Fibroblast of lung (primary cell): ENCODE data around the gene KIF1B. TPM values are rescaled to one million over a fixed set of nuclear protein-coding genes. Genes with fewer than 3 reads are reported as not detected.
"Not testable (repeated sequence)": the region's sequence is repeated elsewhere in the genome, so short reads cannot be mapped to it uniquely, and the experiment has no call there.

Experiments used
- DNase-seq, 2 donors: peaks; one replicate each; pipeline versions ENCODE4 v3.0.0 to v3.0.0-alpha.2; 2010; ENCODE audit warnings: low read depth in 2 of 2
- H2AFZ ChIP-seq: 2 replicates; pipeline ENCODE4 v1.5.1; 2012; ENCODE audit warnings: low read length, control low read depth, inconsistent platforms
- H3K27ac ChIP-seq: 2 replicates; pipeline ENCODE4 v1.5.1; 2011; ENCODE audit warnings: low read length, control low read depth; ENCODE audit not compliant: insufficient read depth
- H3K27me3 ChIP-seq: 2 replicates; pipeline ENCODE4 v1.5.1; 2011; ENCODE audit warnings: mild to moderate bottlenecking, low read length; ENCODE audit not compliant: control insufficient read depth, insufficient read depth
- H3K36me3 ChIP-seq: 2 replicates; pipeline ENCODE4 v1.5.1; 2011; ENCODE audit warnings: low read length; ENCODE audit not compliant: control insufficient read depth, insufficient read depth
- H3K4me1 ChIP-seq: 2 replicates; pipeline ENCODE4 v1.5.1; 2011; ENCODE audit warnings: low read length; ENCODE audit not compliant: control insufficient read depth, insufficient read depth; ENCODE audit errors: extremely low read depth
- H3K4me2 ChIP-seq: 2 replicates; pipeline ENCODE4 v1.5.1; 2011; ENCODE audit warnings: low read length, control low read depth; ENCODE audit not compliant: insufficient read depth; ENCODE audit errors: extremely low read depth
- H3K4me3 ChIP-seq, 4 experiments: fragments of 200-600 bp in 1 of 4; sonication (generic) in 1 of 4; replicated peaks in 1 of 4; 2 replicates each; pipeline ENCODE4 v1.5.1; 2011 to 2016; ENCODE audit warnings: low read length in 4 of 4, low read depth in 3 of 4, mild to moderate bottlenecking in 3 of 4, control low read depth in 2 of 4, inconsistent platforms in 1 of 4, mixed read lengths in 1 of 4; ENCODE audit not compliant: insufficient read depth in 1 of 4; ENCODE audit errors: control extremely low read depth in 1 of 4
- H3K79me2 ChIP-seq: 2 replicates; pipeline ENCODE4 v1.5.1; 2012; ENCODE audit warnings: mild to moderate bottlenecking, low read length, inconsistent platforms; ENCODE audit not compliant: control insufficient read depth, insufficient read depth
- H3K9ac ChIP-seq: 2 replicates; pipeline ENCODE4 v1.5.1; 2011; ENCODE audit warnings: mild to moderate bottlenecking, low read length, control low read depth; ENCODE audit not compliant: insufficient read depth
- H3K9me3 ChIP-seq: 2 replicates; pipeline ENCODE4 v1.5.1; 2012; ENCODE audit warnings: low read depth, low read length; ENCODE audit not compliant: control insufficient read depth, insufficient read depth
- H4K20me1 ChIP-seq: 2 replicates; pipeline ENCODE4 v1.5.1; 2011; ENCODE audit warnings: low read length; ENCODE audit not compliant: control insufficient read depth, insufficient read depth; ENCODE audit errors: extremely low read depth
- CTCF ChIP-seq, 2 donors: IDR thresholded peaks in 1 of 2; conservative IDR thresholded peaks in 1 of 2; 1 replicate in 1 of 2; 2 replicates in 1 of 2; pipeline ENCODE4 v1.5.1; 2011 to 2012; ENCODE audit warnings: low read length in 2 of 2, control low read depth in 1 of 2, inconsistent platforms in 1 of 2, low read depth in 1 of 2, mild to moderate bottlenecking in 1 of 2
- EZH2 ChIP-seq: IDR thresholded peaks from 2 replicates; pipeline ENCODE4 v1.5.1; 2012; ENCODE audit warnings: low read length, control low read depth, mild to moderate bottlenecking; ENCODE audit errors: missing control alignments
- polyA plus RNA-seq, 2 donors: library from polyadenylated mRNA; depleted of rRNA in 1 of 2; stranded (reverse) in 1 of 2; unstranded in 1 of 2; fragments of >200 nt; gene quantifications; 2 replicates each; pipeline ENCODE4 v1.2.1, GENCODE V29; 2011 to 2012; ENCODE audit warnings: missing spikeins in 1 of 2
- total RNA-seq: library from RNA; depleted of rRNA; stranded (reverse); fragments of >200 nt; gene quantifications from 2 replicates; pipeline ENCODE4 v1.2.1, GENCODE V29; 2014

The KIF1B gene
- total and polyA plus RNA-seq, 2 donors (not counting 1 experiment from before 2014, with no cell fraction given): 23.6 to 34.3 TPM

- H3K36me3 ChIP-seq: peaks cover 23% of the 10 kb centered on the region
- no peaks in the 10 kb centered on the region for H3K4me1 ChIP-seq
- H4K20me1 ChIP-seq: no peaks in the 10 kb centered on the region
- DNase-seq: peak; percentile 66 to 75
- no peak overlapping the region for H3K9ac ChIP-seq
- H3K4me3 ChIP-seq: no peak overlapping the region
- no peak overlapping the region for H3K4me2 ChIP-seq
- no peak overlapping the region for H2AFZ ChIP-seq
- TF ChIP-seq EZH2: no peak
- TF ChIP-seq CTCF (conservative IDR thresholded peaks at IDR 0.05 in 1 of 2, IDR thresholded peaks at IDR 0.05 in 1 of 2; ENCODE audit: low read depth in 1 of 2, low read length in 2 of 2): no peak
- H3K9me3 ChIP-seq: no peaks in the 10 kb centered on the region
- no peaks in the 10 kb centered on the region for H3K79me2 ChIP-seq
- H3K27ac ChIP-seq: peak overlapping the region; percentile 22
- H3K27me3 ChIP-seq: no peaks in the 10 kb centered on the region
Observed at GRCh38 chr1:10415211-10415930, 205.0 kb downstream of the KIF1B start.

- not testable (repeated sequence) for H3K79me2 ChIP-seq, H3K4me2 ChIP-seq, H3K9ac ChIP-seq, DNase-seq, H2AFZ ChIP-seq, H3K4me1 ChIP-seq, H3K27me3 ChIP-seq, H4K20me1 ChIP-seq, H3K9me3 ChIP-seq, H3K4me3 ChIP-seq
- H3K27ac ChIP-seq: peak overlapping the region; percentile 23
- H3K36me3 ChIP-seq: peaks cover 21% of the 10 kb centered on the region
Observed at GRCh38 chr1:10415967-10416366, 205.6 kb downstream of the KIF1B start.

- not testable (repeated sequence) for H2AFZ ChIP-seq, H3K9ac ChIP-seq, H3K27ac ChIP-seq, H4K20me1 ChIP-seq, H3K4me1 ChIP-seq, H3K9me3 ChIP-seq, H3K27me3 ChIP-seq, DNase-seq, H3K79me2 ChIP-seq, H3K4me3 ChIP-seq, H3K4me2 ChIP-seq
- peaks cover 11% of the 10 kb centered on the region for H3K36me3 ChIP-seq
Observed at GRCh38 chr1:10418741-10419140, 208.4 kb downstream of the KIF1B start.

- TF ChIP-seq CTCF (conservative IDR thresholded peaks at IDR 0.05 in 1 of 2, IDR thresholded peaks at IDR 0.05 in 1 of 2; ENCODE audit: low read depth in 1 of 2, low read length in 2 of 2) (no peak), EZH2 (no peak)
- DNase-seq: no peak
- Histone ChIP-seq H3K79me2 (no peaks in the 10 kb centered on the region), H2AFZ (no peak overlapping the region), H3K4me1 (no peaks in the 10 kb centered on the region), H3K27me3 (no peaks in the 10 kb centered on the region), H4K20me1 (no peaks in the 10 kb centered on the region), H3K4me3 (no peak overlapping the region), H3K4me2 (no peak overlapping the region), H3K27ac (no peak overlapping the region), H3K9ac (no peak overlapping the region), H3K9me3 (no peaks in the 10 kb centered on the region), H3K36me3 (peaks cover 11% of the 10 kb centered on the region)
Observed at GRCh38 chr1:10419351-10419750, 209.0 kb downstream of the KIF1B start.
